HepG2 (cell line): ENCODE data around the gene CSMD2. TPM values are rescaled to one million over a fixed set of nuclear protein-coding genes. Genes with fewer than 3 reads are reported as not detected.

Experiments used
- ATAC-seq: fragments of 200-7000 bp; cut with Tn5 transposase; 3 replicates; pipeline ENCODE4 v1.9.1; 2020; ENCODE audit warnings: mild to moderate bottlenecking, moderate library complexity
- BruUV-seq: library from RNA; stranded (reverse); fragments of 400-500 nt; replicated peaks from 2 replicates; lab custom pipeline; 2021; lab: Mats Ljungman, UMichigan
- CTCF ChIA-PET: fragments of 300-600 bp; formaldehyde crosslinking; extraction: SDS; loops from one replicate; lab custom pipeline; 2021; ENCODE audit warnings: low total read pairs, inconsistent platforms, low intra/inter-chr PET ratio; lab: Yijun Ruan, JAX
- POLR2A ChIA-PET: fragments of 350-600 bp; sonication (Branson Sonifier 250); formaldehyde crosslinking; loops from one replicate; lab custom pipeline; 2020; ENCODE audit warnings: antibody characterized with exemption, inconsistent platforms; lab: Yijun Ruan, JAX
- DNase-seq: peaks from one replicate; pipeline ENCODE4 v3.0.0-alpha.2; 2015; ENCODE audit warnings: low spot score
- FAIRE-seq: peaks from 3 replicates; lab custom pipeline; 2011; peaks lifted over from hg19 to GRCh38; lab: Jason Lieb, UNC
- H2AFZ ChIP-seq: one replicate; pipeline ENCODE4 v1.6.1; 2011; ENCODE audit warnings: low read length, inconsistent platforms
- H3K27ac ChIP-seq: fragments of 300-600 bp; 3 replicates; pipeline ENCODE4 v1.8.0; 2011; ENCODE audit warnings: mixed run types, mild to moderate bottlenecking, mixed read lengths, low read length, inconsistent platforms; ENCODE audit not compliant: insufficient read depth; ENCODE audit errors: extremely low read length
- H3K27me3 ChIP-seq, 2 experiments: fragments of 200-600 bp in 1 of 2; 2 replicates in 1 of 2; 3 replicates in 1 of 2; pipeline versions ENCODE4 v1.6.0 to v1.8.0; 2011; ENCODE audit warnings: low read length in 2 of 2, mild to moderate bottlenecking in 2 of 2, moderate library complexity in 2 of 2, inconsistent platforms in 1 of 2; ENCODE audit not compliant: insufficient read depth in 2 of 2, control insufficient read depth in 1 of 2
- H3K36me3 ChIP-seq, 2 experiments: fragments of 200-600 bp in 1 of 2; replicated peaks in 1 of 2; 2 replicates in 1 of 2; 3 replicates in 1 of 2; pipeline versions ENCODE4 v1.5.1 to v1.8.0; 2011; ENCODE audit warnings: low read length in 2 of 2, inconsistent platforms in 1 of 2; ENCODE audit not compliant: insufficient read depth in 2 of 2, control insufficient read depth in 1 of 2
- H3K4me1 ChIP-seq: 2 replicates; pipeline ENCODE4 v1.5.1; 2012; ENCODE audit warnings: low read length, inconsistent platforms; ENCODE audit not compliant: insufficient read depth
- H3K4me2 ChIP-seq: 2 replicates; pipeline ENCODE4 v1.6.0; 2011; ENCODE audit warnings: low read depth, low read length, inconsistent platforms
- H3K4me3 ChIP-seq, 3 experiments: fragments of 200-600 bp in 1 of 3; sonication (generic), shearing (Covaris generic) in 1 of 3; replicated peaks in 1 of 3; 2 replicates each; pipeline ENCODE4 v1.5.1; 2011 to 2016; ENCODE audit warnings: low read length in 3 of 3, inconsistent platforms in 2 of 3, low read depth in 2 of 3, mild to moderate bottlenecking in 2 of 3, control low read depth in 1 of 3, mixed read lengths in 1 of 3; ENCODE audit not compliant: insufficient read depth in 1 of 3
- H3K79me2 ChIP-seq: one replicate; pipeline ENCODE4 v1.6.1; 2011; ENCODE audit warnings: low read length, inconsistent platforms; ENCODE audit not compliant: insufficient read depth
- H3K9ac ChIP-seq: 2 replicates; pipeline ENCODE4 v1.6.0; 2011; ENCODE audit warnings: mild to moderate bottlenecking, low read depth, low read length, inconsistent platforms; ENCODE audit not compliant: insufficient read depth
- H3K9me3 ChIP-seq: 2 replicates; pipeline ENCODE4 v1.5.1; 2012; ENCODE audit warnings: mild to moderate bottlenecking, low read length
- H4K20me1 ChIP-seq: 2 replicates; pipeline ENCODE4 v1.6.0; 2011; ENCODE audit warnings: inconsistent platforms, mild to moderate bottlenecking, low read length, moderate library complexity; ENCODE audit not compliant: insufficient read depth
- ATM ChIP-seq: fragments of 450-650 bp; IDR thresholded peaks from 2 replicates; pipeline ENCODE4 v1.7.1; 2017; ENCODE audit warnings: mild to moderate bottlenecking, borderline replicate concordance
- MAFF ChIP-seq: IDR thresholded peaks from 2 replicates; pipeline ENCODE4 v1.6.1; 2011; ENCODE audit warnings: low read depth, low read length, improper control_type of control experiment
- NBN ChIP-seq: fragments of 450-650 bp; conservative IDR thresholded peaks from 2 replicates; pipeline ENCODE4 v1.6.1; 2017
- RBAK ChIP-seq: sonication (generic); formaldehyde crosslinking; IDR thresholded peaks from 2 replicates; pipeline ENCODE4 v1.5.1; 2020; ENCODE audit warnings: mild to moderate bottlenecking, missing genetic modification reagents
- ZMYM4 ChIP-seq: sonication (generic); formaldehyde crosslinking; IDR thresholded peaks from 2 replicates; pipeline ENCODE4 v1.8.1; 2023; ENCODE audit warnings: mild to moderate bottlenecking, missing genetic modification reagents
- ZSCAN20 ChIP-seq: sonication (generic); formaldehyde crosslinking; IDR thresholded peaks from 2 replicates; pipeline ENCODE4 v1.4.0; 2020; ENCODE audit warnings: missing genetic modification reagents, mild to moderate bottlenecking, borderline replicate concordance
- WGBS: methylation state at CpG from one replicate; pipeline ENCODE4 v1.1.6; 2017; ENCODE audit warnings: low lambda C conversion rate; 5-methylcytosine and 5-hydroxymethylcytosine counted together
- in situ Hi-C: cut with HindIII; loops from 2 replicates; pipeline ENCODE4 v1.10.0; 2017; ENCODE audit warnings: low pct_unique_long_range_greater_than_20kb; ENCODE audit not compliant: extremely low pct_ligation_motif_present
- intact Hi-C: fragments of 100-400 bp; cut with micrococcal nuclease; formaldehyde crosslinking; loops from one replicate; pipeline ENCODE4 v1.10.0; 2022; ENCODE audit not compliant: unreplicated experiment
- polyA plus RNA-seq, 8 experiments: library from polyadenylated mRNA; depleted of rRNA in 3 of 8; stranded (reverse) in 7 of 8; unstranded in 1 of 8; fragments of >200 nt; fragmentation: Illumina TruSeq in 4 of 8; extraction: Trizol in 4 of 8; gene quantifications; 2 replicates each; pipeline versions ENCODE4 v1.2.1 to v1.2.3, GENCODE V29; 2011 to 2016; ENCODE audit warnings: low read depth in 4 of 8, missing spikeins in 1 of 8, mixed read lengths in 1 of 8; ENCODE audit not compliant: insufficient read depth in 1 of 8
- total RNA-seq, 5 experiments: library from RNA; depleted of rRNA; stranded (reverse); fragments of >200 nt; fragmentation: Illumina TruSeq; extraction: Trizol; gene quantifications; 2 replicates each; pipeline ENCODE4 v1.2.3, GENCODE V29; 2016; ENCODE audit warnings: low read depth in 1 of 5

The CSMD2 gene
- total and polyA plus RNA-seq, 2 of the 13 experiments (the other 11 are each of a cell fraction or from before 2014, with no cell fraction given) = not detected

- no peak for TF ChIP-seq RBAK (CRISPR knock-in tag)
- no peak for TF ChIP-seq ZSCAN20 (CRISPR knock-in tag)
- TF ChIP-seq ATM = no peak
- no peak for TF ChIP-seq ZMYM4 (CRISPR knock-in tag)
These were observed 454.1 kb downstream of the CSMD2 start (continued) for GRCh38 chr1:33710967-33711366.

- FAIRE-seq = no peak
These were observed 455.0 kb downstream of the CSMD2 start for GRCh38 chr1:33709783-33710718.

More at GRCh38 chr1:33709783-33710718, 455.0 kb downstream of the CSMD2 start:
- ChIA-PET CTCF (no interaction called here), POLR2A (no interaction called here)
- H3K4me1 ChIP-seq = no peaks in the 10 kb centered on the region
- H4K20me1 ChIP-seq = no peaks in the 10 kb centered on the region
- TF ChIP-seq NBN (no peak), MAFF (no peak)
- ATAC-seq (no peak), DNase-seq (no peak)
- 13% methylated on average over 5 of the region's 6 CpGs for WGBS
- H3K27me3 ChIP-seq = 0 out of 5 replicates have a peak, but pooled peaks cover 0 to 3% of the 10 kb centered on the region in 2 experiments
- no peaks in the 10 kb centered on the region for H3K9me3 ChIP-seq
- no peak overlapping the region for H2AFZ ChIP-seq
- in situ Hi-C loops (no loop called here), intact Hi-C loops (no loop called here)
- H3K27ac ChIP-seq = no peak overlapping the region
- H3K4me2 ChIP-seq = no peak overlapping the region
- H3K9ac ChIP-seq = no peak overlapping the region
- no peaks in the 10 kb centered on the region for H3K79me2 ChIP-seq
- BruUV-seq = no TSS peak
- no peaks in the 10 kb centered on the region for H3K36me3 ChIP-seq
- no peak overlapping the region for H3K4me3 ChIP-seq
